K562 (cell line): Measurements from ENCODE around the gene ELP5. TPM values are rescaled to one million over a fixed set of nuclear protein-coding genes. Genes with fewer than 3 reads are reported as not detected.
A peak's percentile ranks its signal among the peaks of the same experiment; 100 is the strongest.

ENCODE experiments used
- ARID2 ChIP-seq: fragments of 450-650 bp; IDR thresholded peaks from 2 replicates; pipeline ENCODE4 v1.6.1; 2017; ENCODE audit warnings: antibody characterized with exemption, mild to moderate bottlenecking
- CHD4 ChIP-seq: fragments of 200-600 bp; sonication (generic); IDR thresholded peaks from 3 replicates; pipeline ENCODE4 v1.6.1; 2012; ENCODE audit warnings: low read depth, mild to moderate bottlenecking, mixed read lengths, low read length, inconsistent platforms; ENCODE audit not compliant: insufficient read depth, insufficient replicate concordance, poor library complexity, severe bottlenecking
- DNMT1 ChIP-seq: fragments of 450-650 bp; IDR thresholded peaks from 2 replicates; pipeline ENCODE4 v1.6.1; 2016; ENCODE audit warnings: antibody characterized with exemption, mild to moderate bottlenecking
- ETS2 ChIP-seq: IDR thresholded peaks from 2 replicates; pipeline ENCODE4 v1.6.1; 2016; ENCODE audit warnings: borderline replicate concordance, missing genetic modification characterization, mild to moderate bottlenecking, moderate library complexity, missing compliant biosample characterization; ENCODE audit not compliant: poor library complexity, severe bottlenecking
- HDAC1 ChIP-seq, 2 experiments: fragments of 450-650 bp; IDR thresholded peaks; 2 replicates each; pipeline ENCODE4 v1.6.1; 2016 to 2017; ENCODE audit warnings: inconsistent platforms in 1 of 2, mild to moderate bottlenecking in 1 of 2, moderate library complexity in 1 of 2
- HMG20A ChIP-seq: fragments of 450-650 bp; formaldehyde crosslinking; conservative IDR thresholded peaks from 2 replicates; pipeline ENCODE4 v1.4.0; 2020; ENCODE audit warnings: mild to moderate bottlenecking, mixed read lengths
- KLF6 ChIP-seq: fragments of 250-450 bp; sonication (Bioruptor Pico); IDR thresholded peaks from 2 replicates; pipeline ENCODE4 v1.4.0; 2020; ENCODE audit warnings: mild to moderate bottlenecking, moderate library complexity, borderline replicate concordance
- LCOR ChIP-seq: sonication (generic); formaldehyde crosslinking; IDR thresholded peaks from 2 replicates; pipeline ENCODE4 v1.8.0; 2022; ENCODE audit warnings: mild to moderate bottlenecking, missing genetic modification reagents
- NR4A1 ChIP-seq, 2 experiments: fragments of 250-450 bp in 1 of 2; fragments of 450-650 bp in 1 of 2; sonication (Bioruptor Pico) in 1 of 2; IDR thresholded peaks; 2 replicates each; pipeline versions ENCODE4 v1.4.0 to v1.6.1; 2016 to 2020; ENCODE audit warnings: mild to moderate bottlenecking in 2 of 2, missing compliant biosample characterization in 1 of 2, missing genetic modification characterization in 1 of 2, moderate library complexity in 1 of 2
- NUFIP1 ChIP-seq: fragments of 450-650 bp; IDR thresholded peaks from 2 replicates; pipeline ENCODE4 v1.6.1; 2018; ENCODE audit not compliant: partially characterized antibody
- PRMT5 ChIP-seq: sonication (generic); formaldehyde crosslinking; IDR thresholded peaks from 2 replicates; pipeline ENCODE4 v1.5.0; 2020; ENCODE audit warnings: missing genetic modification reagents
- SETDB1 ChIP-seq: IDR thresholded peaks from one replicate; pipeline ENCODE4 v1.6.1; 2012; ENCODE audit warnings: low read length, control low read depth, inconsistent platforms
- SIN3B ChIP-seq: fragments of 450-650 bp; IDR thresholded peaks from 2 replicates; pipeline ENCODE4 v1.6.1; 2017; ENCODE audit warnings: low read depth, mild to moderate bottlenecking, moderate library complexity
- TBL1XR1 ChIP-seq, 2 experiments: IDR thresholded peaks; 2 replicates each; pipeline ENCODE4 v1.6.1; 2012; ENCODE audit warnings: improper control_type of control experiment in 2 of 2, low read length in 2 of 2, mild to moderate bottlenecking in 1 of 2
- ZEB2 ChIP-seq: fragments of 450-650 bp; IDR thresholded peaks from 2 replicates; pipeline ENCODE4 v1.6.1; 2016
- ZNF121 ChIP-seq: sonication (generic); formaldehyde crosslinking; conservative IDR thresholded peaks from 2 replicates; pipeline ENCODE4 v1.8.0; 2022; ENCODE audit warnings: missing genetic modification reagents
- ZNF134 ChIP-seq: fragments of 250-450 bp; sonication (Bioruptor Pico); conservative IDR thresholded peaks from 2 replicates; pipeline ENCODE4 v1.4.0; 2020
- ZNF146 ChIP-seq: IDR thresholded peaks from one replicate; pipeline ENCODE4 v1.6.1; 2018; ENCODE audit warnings: missing compliant biosample characterization; ENCODE audit not compliant: unreplicated experiment
- ZNF583 ChIP-seq: fragments of 250-450 bp; sonication (Bioruptor Pico); IDR thresholded peaks from 2 replicates; pipeline ENCODE4 v1.4.0; 2020
- ZNF830 ChIP-seq: fragments of 250-450 bp; sonication (Bioruptor Pico); IDR thresholded peaks from 2 replicates; pipeline ENCODE4 v1.5.0; 2021; ENCODE audit warnings: mild to moderate bottlenecking
- ZZZ3 ChIP-seq: fragments of 450-650 bp; IDR thresholded peaks from 2 replicates; pipeline ENCODE4 v1.6.1; 2016; ENCODE audit warnings: antibody characterized with exemption, mild to moderate bottlenecking, moderate library complexity
- polyA plus RNA-seq, 8 experiments: library from polyadenylated mRNA; depleted of rRNA in 4 of 8; stranded (reverse) in 5 of 8; unstranded in 3 of 8; fragments of >200 nt; fragmentation: Nextera tagmentation in 2 of 8; fragmentation: Illumina TruSeq in 1 of 8; extraction: Ambion mirVana in 2 of 8; extraction: Trizol in 1 of 8; gene quantifications; 2 replicates each; pipeline versions ENCODE4 v1.2.1 to v1.2.3, GENCODE V29; 2011 to 2014; ENCODE audit warnings: inconsistent platforms in 1 of 8, missing spikeins in 1 of 8
- total RNA-seq, 7 experiments: library from RNA; depleted of rRNA in 6 of 7; stranded (reverse); fragments of >200 nt in 6 of 7; fragmentation: Illumina TruSeq in 2 of 7; extraction: Trizol in 2 of 7; gene quantifications; 2 replicates each; pipeline versions ENCODE4 v1.2.1 to v1.2.3, GENCODE V29; 2011 to 2021; ENCODE audit warnings: low replicate concordance in 1 of 7
- TF ChIP-seq, protein P1 (sequence below): fragments of 450-650 bp; IDR thresholded peaks from 2 replicates; pipeline ENCODE4 v1.6.1; 2016
- TF ChIP-seq, protein P2 (sequence below): sonication (generic); formaldehyde crosslinking; IDR thresholded peaks from 2 replicates; pipeline ENCODE4 v1.8.0; 2022; ENCODE audit warnings: missing genetic modification reagents, mild to moderate bottlenecking, moderate library complexity, borderline replicate concordance
- TF ChIP-seq, protein P3 (sequence below): sonication (generic); formaldehyde crosslinking; IDR thresholded peaks from 2 replicates; pipeline ENCODE4 v1.9.0; 2022; ENCODE audit warnings: mild to moderate bottlenecking, missing genetic modification reagents
- TF ChIP-seq, protein P4 (sequence below): fragments of 450-650 bp; IDR thresholded peaks from 2 replicates; pipeline ENCODE4 v1.6.1; 2014; ENCODE audit warnings: low read depth, mild to moderate bottlenecking, moderate library complexity, borderline replicate concordance

Gene ELP5
- total and polyA plus RNA-seq, 9 of the 15 experiments (the other 6 are each of a cell fraction or from before 2014, with no cell fraction given): 25.7 to 77.9 (median 52.9) TPM

DNA sequence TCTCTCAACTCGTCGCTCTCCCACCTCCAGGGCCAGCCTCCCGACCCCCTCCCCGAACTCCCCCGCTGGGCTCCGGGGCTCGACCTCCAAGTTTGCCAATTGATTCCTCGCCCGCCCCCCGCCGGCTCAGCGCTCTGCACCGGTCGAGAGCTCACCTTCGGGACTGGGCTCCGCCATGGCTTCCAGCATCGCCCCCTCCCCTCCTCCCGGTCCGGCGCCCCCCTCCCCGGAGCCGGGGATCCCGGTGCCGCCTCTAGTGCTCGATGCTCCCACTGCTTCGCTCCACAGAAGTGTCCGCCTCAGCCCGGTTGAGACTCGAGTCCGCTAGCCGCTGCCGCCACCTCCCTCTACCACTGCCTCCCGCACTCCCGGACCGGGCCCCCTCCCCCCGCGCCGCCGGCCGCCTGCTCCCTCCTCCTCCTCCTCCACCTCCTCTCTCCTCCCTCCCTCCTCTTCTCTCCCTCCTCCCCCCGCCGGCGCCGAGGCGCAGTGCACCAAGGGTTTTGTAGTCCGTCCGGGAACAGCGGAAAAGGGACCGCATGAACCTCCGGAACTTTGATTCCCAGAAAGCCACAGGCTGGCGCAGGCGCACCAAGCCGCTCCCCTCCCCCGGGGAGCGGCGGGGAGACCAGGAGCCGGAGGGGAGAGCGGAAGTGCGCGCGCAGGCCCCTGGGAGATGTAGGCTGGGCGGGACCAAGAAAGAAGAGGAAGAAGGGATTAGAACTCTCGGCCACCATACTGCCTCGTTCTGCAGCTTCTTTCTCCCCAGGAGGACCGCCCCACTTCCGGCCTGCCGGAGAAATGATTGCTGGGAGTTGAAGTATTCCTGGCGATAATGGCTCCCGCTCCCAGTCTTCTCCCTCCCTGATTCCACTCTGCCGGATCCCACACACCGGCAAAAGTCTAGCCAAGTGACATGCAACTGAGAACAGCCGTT lies 12.7 kb upstream of the ELP5 start, which contains the start of gene PHF23 (continued):
- TF ChIP-seq SETDB1 (no peak), ETS2 (tag) (no peak), ZEB2 (no peak), ZNF583 (CRISPR knock-in tag) (no peak), ARID2 (no peak), ZNF121 (CRISPR knock-in tag) (no peak), HMG20A (no peak), KLF6 (CRISPR knock-in tag) (no peak), HDAC1 (IDR thresholded peaks at IDR 0.05) (peak in 1 of 2 experiments; percentile 65; a peak in 1 of 4 replicates), ZZZ3 (no peak), DNMT1 (no peak), TBL1XR1 (IDR thresholded peaks at IDR 0.05; ENCODE audit: low read length in 2 of 2) (no peak), SIN3B (no peak), PRMT5 (no peak), NR4A1 (CRISPR knock-in tag; IDR thresholded peaks at IDR 0.05) (no peak), NR4A1 (tag; IDR thresholded peaks at IDR 0.05) (no peak), ZNF134 (CRISPR knock-in tag) (no peak), LCOR (peak; percentile 17; the same call in 1 of the 2 replicates), ZNF830 (no peak), NUFIP1 (no peak), ZNF146 (CRISPR knock-in tag) (no peak), CHD4 (no peak)
- TF ChIP-seq, protein P1, sequence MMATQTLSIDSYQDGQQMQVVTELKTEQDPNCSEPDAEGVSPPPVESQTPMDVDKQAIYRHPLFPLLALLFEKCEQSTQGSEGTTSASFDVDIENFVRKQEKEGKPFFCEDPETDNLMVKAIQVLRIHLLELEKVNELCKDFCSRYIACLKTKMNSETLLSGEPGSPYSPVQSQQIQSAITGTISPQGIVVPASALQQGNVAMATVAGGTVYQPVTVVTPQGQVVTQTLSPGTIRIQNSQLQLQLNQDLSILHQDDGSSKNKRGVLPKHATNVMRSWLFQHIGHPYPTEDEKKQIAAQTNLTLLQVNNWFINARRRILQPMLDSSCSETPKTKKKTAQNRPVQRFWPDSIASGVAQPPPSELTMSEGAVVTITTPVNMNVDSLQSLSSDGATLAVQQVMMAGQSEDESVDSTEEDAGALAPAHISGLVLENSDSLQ: peak; percentile 79
- TF ChIP-seq, protein P2, sequence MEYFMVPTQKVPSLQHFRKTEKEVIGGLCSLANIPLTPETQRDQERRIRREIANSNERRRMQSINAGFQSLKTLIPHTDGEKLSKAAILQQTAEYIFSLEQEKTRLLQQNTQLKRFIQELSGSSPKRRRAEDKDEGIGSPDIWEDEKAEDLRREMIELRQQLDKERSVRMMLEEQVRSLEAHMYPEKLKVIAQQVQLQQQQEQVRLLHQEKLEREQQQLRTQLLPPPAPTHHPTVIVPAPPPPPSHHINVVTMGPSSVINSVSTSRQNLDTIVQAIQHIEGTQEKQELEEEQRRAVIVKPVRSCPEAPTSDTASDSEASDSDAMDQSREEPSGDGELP: peak; percentile 70; the same call in 1 of the 2 replicates
- TF ChIP-seq, protein P3, sequence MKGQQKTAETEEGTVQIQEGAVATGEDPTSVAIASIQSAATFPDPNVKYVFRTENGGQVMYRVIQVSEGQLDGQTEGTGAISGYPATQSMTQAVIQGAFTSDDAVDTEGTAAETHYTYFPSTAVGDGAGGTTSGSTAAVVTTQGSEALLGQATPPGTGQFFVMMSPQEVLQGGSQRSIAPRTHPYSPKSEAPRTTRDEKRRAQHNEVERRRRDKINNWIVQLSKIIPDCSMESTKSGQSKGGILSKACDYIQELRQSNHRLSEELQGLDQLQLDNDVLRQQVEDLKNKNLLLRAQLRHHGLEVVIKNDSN (CRISPR knock-in tag): no peak
- TF ChIP-seq, protein P4, sequence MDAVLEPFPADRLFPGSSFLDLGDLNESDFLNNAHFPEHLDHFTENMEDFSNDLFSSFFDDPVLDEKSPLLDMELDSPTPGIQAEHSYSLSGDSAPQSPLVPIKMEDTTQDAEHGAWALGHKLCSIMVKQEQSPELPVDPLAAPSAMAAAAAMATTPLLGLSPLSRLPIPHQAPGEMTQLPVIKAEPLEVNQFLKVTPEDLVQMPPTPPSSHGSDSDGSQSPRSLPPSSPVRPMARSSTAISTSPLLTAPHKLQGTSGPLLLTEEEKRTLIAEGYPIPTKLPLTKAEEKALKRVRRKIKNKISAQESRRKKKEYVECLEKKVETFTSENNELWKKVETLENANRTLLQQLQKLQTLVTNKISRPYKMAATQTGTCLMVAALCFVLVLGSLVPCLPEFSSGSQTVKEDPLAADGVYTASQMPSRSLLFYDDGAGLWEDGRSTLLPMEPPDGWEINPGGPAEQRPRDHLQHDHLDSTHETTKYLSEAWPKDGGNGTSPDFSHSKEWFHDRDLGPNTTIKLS: peak; percentile 93
